SK-N-SH (cell line): ENCODE results near the gene UBE2D2. TPM values are rescaled to one million over a fixed set of nuclear protein-coding genes. Genes with fewer than 3 reads are reported as not detected.
"Not testable (repeated sequence)": the region's sequence is repeated elsewhere in the genome, so short reads cannot be mapped to it uniquely, and the experiment has no call there.

ENCODE experiments used
- CTCF ChIA-PET: fragments of 300-600, 350-600 bp; formaldehyde crosslinking; extraction: SDS; loops from one replicate; lab custom pipeline; 2021; lab: Yijun Ruan, JAX
- POLR2A ChIA-PET: fragments of 350-600 bp; sonication (Branson Sonifier 250); formaldehyde crosslinking; extraction: SDS; loops from one replicate; lab custom pipeline; 2020; ENCODE audit warnings: antibody characterized with exemption, inconsistent platforms; lab: Yijun Ruan, JAX
- DNase-seq: peaks from one replicate; pipeline ENCODE4 v3.0.0; 2012
- H2AFZ ChIP-seq: fragments of 200-600 bp; sonication (generic); 2 replicates; pipeline ENCODE4 v1.8.1; 2016; ENCODE audit warnings: antibody characterized with exemption, mild to moderate bottlenecking, low read depth
- H3F3A ChIP-seq: fragments of 200-600 bp; sonication (generic); replicated peaks from 2 replicates; pipeline ENCODE3; 2016; ENCODE audit warnings: antibody characterized with exemption, mild to moderate bottlenecking; ENCODE audit not compliant: insufficient read depth
- H3K27ac ChIP-seq, 2 experiments: fragments of 200-500 bp in 1 of 2; fragments of 200-600 bp in 1 of 2; sonication (Bioruptor generic) in 1 of 2; sonication (generic), shearing (Covaris generic) in 1 of 2; 2 replicates each; pipeline versions ENCODE4 v1.5.1 to v1.6.1; 2014 to 2016; ENCODE audit warnings: low read depth in 2 of 2, inconsistent platforms in 1 of 2, low read length in 1 of 2, mild to moderate bottlenecking in 1 of 2, mixed read lengths in 1 of 2
- H3K27me3 ChIP-seq: fragments of 200-600 bp; sonication (generic), shearing (Covaris generic); 2 replicates; pipeline ENCODE4 v1.6.1; 2016; ENCODE audit warnings: mixed run types; ENCODE audit not compliant: insufficient read depth
- H3K36me3 ChIP-seq, 2 experiments: fragments of 200-500 bp in 1 of 2; fragments of 200-600 bp in 1 of 2; sonication (Bioruptor generic) in 1 of 2; sonication (generic) in 1 of 2; replicated peaks in 1 of 2; 2 replicates each; pipeline versions ENCODE3 to v1.5.1; 2014 to 2016; ENCODE audit warnings: low read length in 1 of 2, mild to moderate bottlenecking in 1 of 2; ENCODE audit not compliant: insufficient read depth in 2 of 2, control insufficient read depth in 1 of 2
- H3K4me1 ChIP-seq, 2 experiments: fragments of 200-500 bp in 1 of 2; fragments of 200-600 bp in 1 of 2; sonication (Bioruptor generic) in 1 of 2; sonication (generic), shearing (Covaris generic) in 1 of 2; 2 replicates each; pipeline versions ENCODE4 v1.5.1 to v1.6.1; 2014 to 2016; ENCODE audit warnings: low read depth in 1 of 2, low read length in 1 of 2, mixed run types in 1 of 2; ENCODE audit not compliant: insufficient read depth in 2 of 2, control insufficient read depth in 1 of 2
- H3K4me2 ChIP-seq: fragments of 200-600 bp; sonication (generic), shearing (Covaris generic); 2 replicates; pipeline ENCODE4 v1.6.1; 2017; ENCODE audit warnings: mixed run types
- H3K4me3 ChIP-seq, 2 experiments: fragments of 200-500 bp in 1 of 2; fragments of 200-600 bp in 1 of 2; sonication (Bioruptor generic) in 1 of 2; sonication (generic), shearing (Covaris generic) in 1 of 2; 2 replicates each; pipeline versions ENCODE4 v1.5.1 to v1.8.1; 2014 to 2016; ENCODE audit warnings: low read depth in 2 of 2, inconsistent platforms in 1 of 2, low read length in 1 of 2, mild to moderate bottlenecking in 1 of 2, mixed read lengths in 1 of 2, moderate library complexity in 1 of 2
- H3K79me2 ChIP-seq: fragments of 200-600 bp; sonication (generic); 2 replicates; pipeline ENCODE4 v1.8.1; 2017; ENCODE audit warnings: mild to moderate bottlenecking; ENCODE audit not compliant: insufficient read depth
- H3K9ac ChIP-seq: fragments of 200-600 bp; sonication (generic); 2 replicates; pipeline ENCODE4 v1.6.1; 2017; ENCODE audit warnings: mixed run types
- H3K9me2 ChIP-seq: fragments of 200-600 bp; sonication (generic); 2 replicates; pipeline ENCODE4 v1.6.1; 2017; ENCODE audit warnings: mixed run types
- H3K9me3 ChIP-seq: fragments of 200-600 bp; sonication (generic); 2 replicates; pipeline ENCODE4 v1.6.1; 2017; ENCODE audit warnings: mixed run types, mild to moderate bottlenecking, moderate library complexity
- H4K20me1 ChIP-seq: fragments of 200-600 bp; sonication (generic); 2 replicates; pipeline ENCODE4 v1.6.1; 2017; ENCODE audit warnings: mild to moderate bottlenecking, mixed run types; ENCODE audit not compliant: insufficient read depth
- CHD2 ChIP-seq: fragments of 150-350 bp; IDR thresholded peaks from 2 replicates; pipeline ENCODE4 v1.6.1; 2018; ENCODE audit warnings: low read length; ENCODE audit not compliant: partially characterized antibody
- EZH2phosphoT487 ChIP-seq: fragments of 200-600 bp; sonication (generic); IDR thresholded peaks from 2 replicates; pipeline ENCODE4 v1.6.1; 2017; ENCODE audit warnings: low read depth, mixed run types, mild to moderate bottlenecking, antibody characterized with exemption, moderate library complexity, borderline replicate concordance
- FOSL2 ChIP-seq: IDR thresholded peaks from 2 replicates; pipeline ENCODE4 v1.4.0; 2012; ENCODE audit warnings: low read depth, mild to moderate bottlenecking, moderate library complexity, borderline replicate concordance
- FOXJ3 ChIP-seq: sonication (generic); formaldehyde crosslinking; IDR thresholded peaks from 2 replicates; pipeline ENCODE4 v1.5.1; 2020; ENCODE audit warnings: mild to moderate bottlenecking, missing genetic modification reagents
- GATA2 ChIP-seq: sonication (generic); formaldehyde crosslinking; IDR thresholded peaks from 2 replicates; pipeline ENCODE4 v1.5.0; 2020; ENCODE audit warnings: mild to moderate bottlenecking, missing genetic modification reagents
- MEF2A ChIP-seq: IDR thresholded peaks from 2 replicates; pipeline ENCODE4 v1.4.0; 2012; ENCODE audit warnings: low read depth, borderline replicate concordance
- NRF1 ChIP-seq: IDR thresholded peaks from 2 replicates; pipeline ENCODE4 v1.6.1; 2012; ENCODE audit warnings: low read depth, mild to moderate bottlenecking, low read length
- PBX3 ChIP-seq: IDR thresholded peaks from 2 replicates; pipeline ENCODE4; 2012
- RAD21 ChIP-seq: IDR thresholded peaks from 2 replicates; pipeline ENCODE4 v1.6.1; 2012; ENCODE audit warnings: mild to moderate bottlenecking, low read length
- RCOR1 ChIP-seq: fragments of 150-350 bp; IDR thresholded peaks from 2 replicates; pipeline ENCODE4 v1.6.1; 2017; ENCODE audit warnings: antibody characterized with exemption, low read length
- SIN3A ChIP-seq: IDR thresholded peaks from 2 replicates; pipeline ENCODE4 v1.6.1; 2012; ENCODE audit warnings: low read depth, mild to moderate bottlenecking, low read length, moderate library complexity, borderline replicate concordance
- SMC3 ChIP-seq: IDR thresholded peaks from 2 replicates; pipeline ENCODE4 v1.6.1; 2012; ENCODE audit warnings: low read depth, low read length, improper control_type of control experiment
- TCF12 ChIP-seq: IDR thresholded peaks from 2 replicates; pipeline ENCODE4 v1.4.0; 2012
- YY1 ChIP-seq: IDR thresholded peaks from 2 replicates; pipeline ENCODE4 v1.4.0; 2012; ENCODE audit warnings: low read depth, mild to moderate bottlenecking
- ZBTB33 ChIP-seq: IDR thresholded peaks from 2 replicates; pipeline ENCODE4 v1.4.0; 2012; ENCODE audit warnings: low read depth, borderline replicate concordance
- WGBS: methylation state at CpG from one replicate; pipeline ENCODE4 v1.1.6; 2017; ENCODE audit warnings: low lambda C conversion rate; 5-methylcytosine and 5-hydroxymethylcytosine counted together
- polyA plus RNA-seq, 3 experiments: library from polyadenylated mRNA; depleted of rRNA; stranded (reverse); fragments of >200 nt; gene quantifications; 2 replicates each; pipeline ENCODE4 v1.2.3, GENCODE V29; 2012
- TF ChIP-seq, protein P1 (sequence below): IDR thresholded peaks from 2 replicates; pipeline ENCODE4 v1.4.0; 2012; ENCODE audit warnings: low read depth
- TF ChIP-seq, protein P2 (sequence below): fragments of 200-600 bp; sonication (generic); IDR thresholded peaks from 2 replicates; pipeline ENCODE4 v1.6.1; 2017; ENCODE audit warnings: antibody characterized with exemption, mild to moderate bottlenecking, moderate library complexity

UBE2D2 gene
- polyA plus RNA-seq, 1 of the 3 experiments (the other 2 are of a cell fraction): 24.5 TPM

DNA sequence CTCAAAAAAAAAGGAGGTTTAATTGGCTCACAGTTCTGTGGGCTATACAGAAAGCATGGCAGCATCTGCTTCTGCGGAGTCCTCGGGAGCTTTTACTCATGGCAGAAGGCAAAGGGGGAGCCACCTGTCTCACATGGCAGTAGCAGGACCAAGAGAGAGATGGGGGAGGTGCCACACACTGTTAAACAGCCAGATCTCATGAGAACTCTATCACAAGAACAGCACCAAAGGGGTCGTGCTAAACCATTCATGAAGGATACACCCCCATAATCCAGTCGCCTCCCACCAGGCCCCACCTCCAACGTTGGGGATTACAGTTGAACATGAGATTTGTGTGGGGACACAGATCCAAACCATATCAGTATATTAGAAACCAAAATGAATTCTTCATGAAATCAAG, 58.7 kb downstream of the UBE2D2 start:
- TF ChIP-seq FOSL2: no peak
- no peak for TF ChIP-seq FOXJ3 (CRISPR knock-in tag)
- TF ChIP-seq RAD21: no peak
- TF ChIP-seq TCF12: no peak
- TF ChIP-seq, protein P1, sequence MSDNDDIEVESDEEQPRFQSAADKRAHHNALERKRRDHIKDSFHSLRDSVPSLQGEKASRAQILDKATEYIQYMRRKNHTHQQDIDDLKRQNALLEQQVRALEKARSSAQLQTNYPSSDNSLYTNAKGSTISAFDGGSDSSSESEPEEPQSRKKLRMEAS: no peak
- no peak for TF ChIP-seq GATA2 (CRISPR knock-in tag)
- TF ChIP-seq SMC3: no peak
- no peak for TF ChIP-seq RCOR1
- TF ChIP-seq MEF2A: no peak
- no peak for TF ChIP-seq PBX3
- TF ChIP-seq, all 33 proteins: peak for 0
- Histone ChIP-seq H3K9ac (no peak overlapping the region), H3K36me3 (peaks cover 31 to 71% of the 10 kb centered on the region in 2 experiments), H3K9me3 (no peaks in the 10 kb centered on the region), H3K9me2 (no peaks in the 10 kb centered on the region), H4K20me1 (no peaks in the 10 kb centered on the region), H3K4me1 (no peaks in the 10 kb centered on the region), H3K27me3 (no peaks in the 10 kb centered on the region), H3K4me3 (no peak overlapping the region), H3F3A (peaks cover 18% of the 10 kb centered on the region), H3K79me2 (peaks cover 33% of the 10 kb centered on the region), H3K27ac (no peak overlapping the region), H3K4me2 (no peak overlapping the region), H2AFZ (no peak overlapping the region)
- ChIA-PET POLR2A (no interaction called here), CTCF (interaction anchor here (0.7 to 2.0 kb wide), 5 partner anchors 11 to 16 kb away, joined by 3 to 4 read pairs (median 3); no protein-coding TSS in a partner anchor)
- no peak for DNase-seq
- WGBS: 85% methylated on average over 5 of the region's 5 CpGs

DNA sequence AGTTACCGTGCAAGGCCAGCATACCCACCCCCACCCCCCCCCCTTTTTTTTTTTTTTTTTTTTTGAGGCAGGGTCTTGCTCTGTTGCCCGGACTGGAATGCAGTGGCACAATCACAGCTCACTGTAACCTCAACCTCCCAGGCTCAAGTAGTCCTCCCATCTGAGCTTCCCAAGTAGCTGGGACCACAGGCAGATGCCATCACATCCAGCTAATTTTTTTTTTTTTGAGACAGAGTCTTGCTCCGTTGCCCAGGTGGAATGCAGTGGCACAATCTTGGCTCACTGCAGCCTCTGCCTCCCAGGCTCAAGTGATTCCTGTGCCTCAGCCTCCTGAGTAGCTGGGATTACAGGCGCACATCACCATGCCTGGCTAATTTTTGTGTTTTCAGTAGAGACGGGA, 64.3 kb downstream of the UBE2D2 start:
- H3K4me2 ChIP-seq, H3K9me3 ChIP-seq, H3K79me2 ChIP-seq, H3K4me1 ChIP-seq, H3K9me2 ChIP-seq, H3K4me3 ChIP-seq, H3K27me3 ChIP-seq, DNase-seq, H3K27ac ChIP-seq, H4K20me1 ChIP-seq, H3K9ac ChIP-seq, POLR2A ChIA-PET, H2AFZ ChIP-seq: not testable (repeated sequence)
- CTCF ChIA-PET: interaction anchor here (0.9 to 22.4 kb wide), 3 partner anchors 8 to 344 kb away, joined by 3 to 627 read pairs (median 3); no protein-coding TSS in a partner anchor
- 97% methylated on average over 4 of the region's 5 CpGs for WGBS
- Histone ChIP-seq H3K36me3 (peaks cover 37 to 73% of the 10 kb centered on the region in 2 experiments), H3F3A (peaks cover 21% of the 10 kb centered on the region)

GRCh38 chr5:139630855-139631254, 69.7 kb downstream of the UBE2D2 start:
- H3K27me3 ChIP-seq: no peaks in the 10 kb centered on the region
- CTCF ChIA-PET: interaction anchor here (0.7 to 22.4 kb wide), 10 partner anchors 11 to 137 kb away, joined by 3 to 627 read pairs (median 73); partner anchors contain the start of gene CXXC5
- TF ChIP-seq, protein P2, sequence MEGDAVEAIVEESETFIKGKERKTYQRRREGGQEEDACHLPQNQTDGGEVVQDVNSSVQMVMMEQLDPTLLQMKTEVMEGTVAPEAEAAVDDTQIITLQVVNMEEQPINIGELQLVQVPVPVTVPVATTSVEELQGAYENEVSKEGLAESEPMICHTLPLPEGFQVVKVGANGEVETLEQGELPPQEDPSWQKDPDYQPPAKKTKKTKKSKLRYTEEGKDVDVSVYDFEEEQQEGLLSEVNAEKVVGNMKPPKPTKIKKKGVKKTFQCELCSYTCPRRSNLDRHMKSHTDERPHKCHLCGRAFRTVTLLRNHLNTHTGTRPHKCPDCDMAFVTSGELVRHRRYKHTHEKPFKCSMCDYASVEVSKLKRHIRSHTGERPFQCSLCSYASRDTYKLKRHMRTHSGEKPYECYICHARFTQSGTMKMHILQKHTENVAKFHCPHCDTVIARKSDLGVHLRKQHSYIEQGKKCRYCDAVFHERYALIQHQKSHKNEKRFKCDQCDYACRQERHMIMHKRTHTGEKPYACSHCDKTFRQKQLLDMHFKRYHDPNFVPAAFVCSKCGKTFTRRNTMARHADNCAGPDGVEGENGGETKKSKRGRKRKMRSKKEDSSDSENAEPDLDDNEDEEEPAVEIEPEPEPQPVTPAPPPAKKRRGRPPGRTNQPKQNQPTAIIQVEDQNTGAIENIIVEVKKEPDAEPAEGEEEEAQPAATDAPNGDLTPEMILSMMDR: no peak
- TF ChIP-seq MEF2A (no peak), NRF1 (no peak), CHD2 (no peak), GATA2 (CRISPR knock-in tag) (no peak), SMC3 (no peak), SIN3A (no peak), ZBTB33 (no peak), YY1 (no peak), EZH2phosphoT487 (no peak)
- TF ChIP-seq, protein P1: no peak

More at GRCh38 chr5:139630855-139631254, 69.7 kb downstream of the UBE2D2 start:
- Histone ChIP-seq H3K36me3 (peaks cover 29 to 41% of the 10 kb centered on the region in 2 experiments), H4K20me1 (peaks cover 4% of the 10 kb centered on the region), H3K4me3 (no peak overlapping the region), H3K9me3 (no peaks in the 10 kb centered on the region), H3K4me1 (peaks cover 7 to 23% of the 10 kb centered on the region in 2 experiments; a peak in 3 of 4 replicates), H2AFZ (no peak overlapping the region), H3F3A (peaks cover 47% of the 10 kb centered on the region), H3K9me2 (no peaks in the 10 kb centered on the region), H3K9ac (no peak overlapping the region), H3K4me2 (no peak overlapping the region), H3K27ac (peak overlapping the region in 1 of 2 experiments; percentile 49; a peak in 1 of 4 replicates), H3K79me2 (peaks cover 17% of the 10 kb centered on the region; the same call in 1 of the 2 replicates)
- no peak for DNase-seq
- POLR2A ChIA-PET: interaction anchor here (0.6 kb wide), 1 partner anchor 61 kb away, joined by 3 read pairs; no protein-coding TSS in a partner anchor
